Activated CD4-positive, alpha-beta T cell treated with anti-CD3 and anti-CD28 coated beads for 48 hours (primary cell): Measurements from ENCODE around the gene SHB.

ENCODE experiments used
- DNase-seq: peaks from one replicate; pipeline ENCODE4 v3.0.0-alpha.2; 2020

SHB gene

GRCh38 chr9:37876376-37876775 lies 192.7 kb downstream of the SHB start:
- no peak for DNase-seq

- no peak for DNase-seq
Observed at GRCh38 chr9:37873955-37874354, 195.1 kb downstream of the SHB start.

GRCh38 chr9:37870799-37871176 lies 198.2 kb downstream of the SHB start:
- DNase-seq: no peak

GRCh38 chr9:37870081-37870798 lies 198.8 kb downstream of the SHB start:
- DNase-seq: no peak
